IPS-NIHi7 (cell line): ENCODE measurements around the gene TOB2.
"Not testable (repeated sequence)": the region's sequence is repeated elsewhere in the genome, so short reads cannot be mapped to it uniquely, and the experiment has no call there.

Source experiments
- DNase-seq: peaks from one replicate; pipeline ENCODE4 v3.0.0; 2012; ENCODE audit warnings: mixed read lengths; ENCODE audit errors: extremely low spot score

The TOB2 gene

GRCh38 chr22:41429232-41429950 is 17.2 kb downstream of the TOB2 start:
- DNase-seq = no peak

GRCh38 chr22:41425660-41426365 is 20.8 kb downstream of the TOB2 start:
- no peak for DNase-seq

- no peak for DNase-seq
Measured at GRCh38 chr22:41418717-41419116, 27.9 kb downstream of the TOB2 start.

GRCh38 chr22:41417622-41418390 is 28.8 kb downstream of the TOB2 start:
- no peak for DNase-seq

- DNase-seq = no peak
Measured at GRCh38 chr22:41415554-41415953, 31.0 kb downstream of the TOB2 start.

- DNase-seq = no peak
Measured at GRCh38 chr22:41411021-41411851, 35.4 kb downstream of the TOB2 start.

- no peak for DNase-seq
Measured at GRCh38 chr22:41410311-41410751, 36.3 kb downstream of the TOB2 start.

GRCh38 chr22:41408665-41409064 is 37.9 kb downstream of the TOB2 start:
- no peak for DNase-seq

- no peak for DNase-seq
Measured at GRCh38 chr22:41407433-41407832, 39.2 kb downstream of the TOB2 start.

GRCh38 chr22:41406410-41406809 is 40.2 kb downstream of the TOB2 start:
- DNase-seq = no peak

- no peak for DNase-seq
Measured at GRCh38 chr22:41405588-41405987, 41.0 kb downstream of the TOB2 start.

- DNase-seq = peak; percentile 98
Measured at GRCh38 chr22:41403532-41404318, 42.9 kb downstream of the TOB2 start.

- DNase-seq = not testable (repeated sequence)
Measured at GRCh38 chr22:41402851-41403250, 43.8 kb downstream of the TOB2 start.

GRCh38 chr22:41401781-41402648 is 44.6 kb downstream of the TOB2 start:
- no peak for DNase-seq

- DNase-seq = no peak
Measured at GRCh38 chr22:41398921-41399320, 47.7 kb downstream of the TOB2 start.

- DNase-seq = no peak
Measured at GRCh38 chr22:41397143-41397811, 49.3 kb downstream of the TOB2 start.

- DNase-seq = no peak
Measured at GRCh38 chr22:41395531-41396240, 50.9 kb downstream of the TOB2 start.

- no peak for DNase-seq
Measured at GRCh38 chr22:41394012-41394356, 52.6 kb downstream of the TOB2 start.

GRCh38 chr22:41387341-41387740 is 59.3 kb downstream of the TOB2 start:
- DNase-seq = no peak
